Endothelial cell of umbilical vein (primary cell): ENCODE results near the gene CLASRP.

Experiments used
- MYC ChIP-seq: IDR thresholded peaks from one replicate; pipeline ENCODE4 v1.6.1; 2011; ENCODE audit warnings: mild to moderate bottlenecking, low read depth, low read length
- POLR2A ChIP-seq: IDR thresholded peaks from 2 replicates; pipeline ENCODE4 v1.6.1; 2012; ENCODE audit warnings: low read depth, mild to moderate bottlenecking, control low read depth, low read length
- TF ChIP-seq, protein P1 (sequence below), 2 donors: IDR thresholded peaks; 1 replicate in 1 of 2; 2 replicates in 1 of 2; pipeline ENCODE4 v1.5.1; 2011; ENCODE audit warnings: low read length in 2 of 2, mild to moderate bottlenecking in 2 of 2, moderate library complexity in 2 of 2, control low read depth in 1 of 2, inconsistent platforms in 1 of 2, low read depth in 1 of 2; ENCODE audit not compliant: insufficient read depth in 1 of 2; ENCODE audit errors: extremely low read depth in 1 of 2

DNA sequence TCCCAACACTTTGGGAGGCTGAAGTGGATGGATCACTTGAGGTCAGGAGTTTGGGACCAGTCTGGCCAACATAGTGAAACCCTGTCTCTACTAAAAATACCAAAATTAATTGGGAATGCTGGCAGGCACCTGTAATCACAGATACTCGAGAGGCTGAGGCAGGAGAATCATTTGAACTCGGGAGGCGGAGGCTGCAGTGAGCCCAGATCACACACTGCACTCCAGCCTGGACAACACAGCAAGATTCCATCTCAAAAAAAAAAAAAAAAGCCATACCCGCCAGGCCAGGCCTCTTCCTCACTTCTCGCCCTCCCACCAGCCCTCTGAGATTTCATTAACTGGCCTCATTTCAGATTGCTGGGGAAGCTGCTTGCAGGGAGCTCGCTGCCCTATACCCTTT, 45.3 kb upstream of the CLASRP start:
- no peak for TF ChIP-seq MYC
- TF ChIP-seq, protein P1, sequence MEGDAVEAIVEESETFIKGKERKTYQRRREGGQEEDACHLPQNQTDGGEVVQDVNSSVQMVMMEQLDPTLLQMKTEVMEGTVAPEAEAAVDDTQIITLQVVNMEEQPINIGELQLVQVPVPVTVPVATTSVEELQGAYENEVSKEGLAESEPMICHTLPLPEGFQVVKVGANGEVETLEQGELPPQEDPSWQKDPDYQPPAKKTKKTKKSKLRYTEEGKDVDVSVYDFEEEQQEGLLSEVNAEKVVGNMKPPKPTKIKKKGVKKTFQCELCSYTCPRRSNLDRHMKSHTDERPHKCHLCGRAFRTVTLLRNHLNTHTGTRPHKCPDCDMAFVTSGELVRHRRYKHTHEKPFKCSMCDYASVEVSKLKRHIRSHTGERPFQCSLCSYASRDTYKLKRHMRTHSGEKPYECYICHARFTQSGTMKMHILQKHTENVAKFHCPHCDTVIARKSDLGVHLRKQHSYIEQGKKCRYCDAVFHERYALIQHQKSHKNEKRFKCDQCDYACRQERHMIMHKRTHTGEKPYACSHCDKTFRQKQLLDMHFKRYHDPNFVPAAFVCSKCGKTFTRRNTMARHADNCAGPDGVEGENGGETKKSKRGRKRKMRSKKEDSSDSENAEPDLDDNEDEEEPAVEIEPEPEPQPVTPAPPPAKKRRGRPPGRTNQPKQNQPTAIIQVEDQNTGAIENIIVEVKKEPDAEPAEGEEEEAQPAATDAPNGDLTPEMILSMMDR (IDR thresholded peaks at IDR 0.05; ENCODE audit: extremely low read depth in 1 of 2, insufficient read depth in 1 of 2, low read depth in 1 of 2, low read length in 2 of 2): no peak
- TF ChIP-seq POLR2A: no peak
